Gastrocnemius medialis (tissue), 4 donors: ENCODE results near the gene EFNA5. TPM values are rescaled to one million over a fixed set of nuclear protein-coding genes. Genes with fewer than 3 reads are reported as not detected.

Experiments used
- ATAC-seq, 2 donors: fragments of 150-250 bp; one replicate each; pipeline ENCODE4 v1.9.1; 2016
- DNase-seq, 2 donors: peaks; one replicate each; pipeline ENCODE4 v3.0.0-alpha.2; 2019
- H3K27ac ChIP-seq, 4 donors: fragments of 200-600 bp; sonication (generic); 1 replicate in 1 of 4; 2 replicates in 3 of 4; pipeline ENCODE4 v1.5.1; 2016 to 2018; ENCODE audit warnings: mild to moderate bottlenecking in 2 of 4, moderate library complexity in 1 of 4
- H3K27me3 ChIP-seq, 3 donors: fragments of 200-600 bp; sonication (generic) in 2 of 3; 1 replicate in 1 of 3; 2 replicates in 2 of 3; pipeline versions ENCODE4 v1.5.1 to v1.6.0; 2016 to 2019; ENCODE audit warnings: mild to moderate bottlenecking in 1 of 3, moderate library complexity in 1 of 3
- H3K36me3 ChIP-seq, 2 donors: fragments of 200-600 bp; sonication (generic) in 1 of 2; one replicate each; pipeline ENCODE4 v1.5.1; 2017 to 2018
- H3K4me1 ChIP-seq, 2 donors: fragments of 200-600 bp; sonication (generic) in 1 of 2; one replicate each; pipeline ENCODE4 v1.5.1; 2016 to 2017; ENCODE audit warnings: mild to moderate bottlenecking in 2 of 2
- H3K4me3 ChIP-seq, 4 donors: fragments of 200-600 bp; sonication (generic) in 3 of 4; 1 replicate in 1 of 4; 2 replicates in 3 of 4; pipeline ENCODE4 v1.5.1; 2016 to 2019; ENCODE audit warnings: mild to moderate bottlenecking in 2 of 4
- H3K9me3 ChIP-seq, 3 donors: fragments of 200-600 bp; sonication (generic) in 2 of 3; 1 replicate in 1 of 3; 2 replicates in 2 of 3; pipeline ENCODE4 v1.5.1; 2016 to 2019
- CTCF ChIP-seq, 5 experiments: fragments of 450-650 bp in 3 of 5; fragments of 200-600 bp in 2 of 5; sonication (generic) in 2 of 5; IDR thresholded peaks in 4 of 5; conservative IDR thresholded peaks in 1 of 5; 1 replicate in 4 of 5; 2 replicates in 1 of 5; pipeline ENCODE4 v1.5.1; 2016 to 2019; ENCODE audit warnings: antibody characterized with exemption in 5 of 5, mild to moderate bottlenecking in 3 of 5, moderate library complexity in 3 of 5
- POLR2A ChIP-seq, 2 donors: fragments of 450-650 bp; IDR thresholded peaks; one replicate each; pipeline ENCODE4 v1.6.1; 2017; ENCODE audit warnings: antibody characterized with exemption in 2 of 2, mild to moderate bottlenecking in 2 of 2, moderate library complexity in 2 of 2
- in situ Hi-C, 4 donors: fragments of 200-750 bp; cut with MboI; loops; one replicate each; pipeline versions ENCODE4 v1.15.0 to v1.8.0; 2017; ENCODE audit warnings: low sequenced_read_pairs in 4 of 4
- intact Hi-C: fragments of 100-400 bp; cut with DNase I; formaldehyde crosslinking; loops from one replicate; pipeline ENCODE4 v1.15.1; 2023; ENCODE audit warnings: low total_unique reads
- total RNA-seq, 4 donors: library from RNA; depleted of rRNA; stranded (reverse); fragments of >200 nt; gene quantifications; one replicate each; pipeline versions ENCODE4 v1.1.0 to v1.2.3, GENCODE V29; 2016

EFNA5 gene
- total RNA-seq, 4 donors from 2014 or later, result 0.15 to 0.62 (median 0.20) TPM; not detected in 1

GRCh38 chr5:107469485-107470294 is 201.0 kb downstream of the EFNA5 start:
- intact Hi-C loops, result no loop called here
- no peaks in the 10 kb centered on the region for H3K4me1 ChIP-seq
- in situ Hi-C loops, result no loop called here
- no peaks in the 10 kb centered on the region for H3K36me3 ChIP-seq
- TF ChIP-seq POLR2A (IDR thresholded peaks at IDR 0.05), result no peak
- no peak for TF ChIP-seq CTCF (IDR thresholded peaks at IDR 0.05 in 4 of 5, conservative IDR thresholded peaks at IDR 0.05 in 1 of 5)
- ATAC-seq, result no peak
- no peak overlapping the region for H3K4me3 ChIP-seq
- no peak for DNase-seq
- H3K27ac ChIP-seq, result no peak overlapping the region
- H3K27me3 ChIP-seq, result no peaks in the 10 kb centered on the region
- H3K9me3 ChIP-seq, result no peaks in the 10 kb centered on the region

- H3K27me3 ChIP-seq, result no peaks in the 10 kb centered on the region
- H3K9me3 ChIP-seq, result no peaks in the 10 kb centered on the region
- TF ChIP-seq POLR2A (IDR thresholded peaks at IDR 0.05) (no peak), CTCF (IDR thresholded peaks at IDR 0.05 in 4 of 5, conservative IDR thresholded peaks at IDR 0.05 in 1 of 5) (no peak)
- no peaks in the 10 kb centered on the region for H3K36me3 ChIP-seq
- in situ Hi-C loops, result no loop called here
- no peak overlapping the region for H3K4me3 ChIP-seq
- ATAC-seq (no peak), DNase-seq (no peak)
- intact Hi-C loops, result no loop called here
- H3K27ac ChIP-seq, result no peak overlapping the region
- H3K4me1 ChIP-seq, result no peaks in the 10 kb centered on the region
Measured at GRCh38 chr5:107469064-107469463, 201.7 kb downstream of the EFNA5 start.

- Histone ChIP-seq H3K9me3 (no peaks in the 10 kb centered on the region), H3K4me1 (no peaks in the 10 kb centered on the region), H3K27ac (no peak overlapping the region), H3K36me3 (no peaks in the 10 kb centered on the region), H3K4me3 (no peak overlapping the region), H3K27me3 (no peaks in the 10 kb centered on the region)
- ATAC-seq (no peak), DNase-seq (no peak)
- intact Hi-C loops, result no loop called here
- in situ Hi-C loops, result no loop called here
- TF ChIP-seq CTCF (IDR thresholded peaks at IDR 0.05 in 4 of 5, conservative IDR thresholded peaks at IDR 0.05 in 1 of 5), result no peak
- no peak for TF ChIP-seq POLR2A (IDR thresholded peaks at IDR 0.05)
Measured at GRCh38 chr5:107468276-107468675, 202.5 kb downstream of the EFNA5 start.

GRCh38 chr5:107467137-107467932 is 203.4 kb downstream of the EFNA5 start:
- DNase-seq, result no peak
- ATAC-seq, result no peak
- no peaks in the 10 kb centered on the region for H3K9me3 ChIP-seq
- no peaks in the 10 kb centered on the region for H3K36me3 ChIP-seq
- in situ Hi-C loops (no loop called here), intact Hi-C loops (no loop called here)
- TF ChIP-seq POLR2A (IDR thresholded peaks at IDR 0.05) (no peak), CTCF (IDR thresholded peaks at IDR 0.05 in 4 of 5, conservative IDR thresholded peaks at IDR 0.05 in 1 of 5) (no peak)
- H3K4me1 ChIP-seq, result no peaks in the 10 kb centered on the region
- no peak overlapping the region for H3K27ac ChIP-seq
- no peaks in the 10 kb centered on the region for H3K27me3 ChIP-seq
- no peak overlapping the region for H3K4me3 ChIP-seq
